ENCODE data around the gene NUMBL. TPM values are rescaled to one million over a fixed set of nuclear protein-coding genes. Genes with fewer than 3 reads are reported as not detected.

NUMBL gene
- total and polyA plus RNA-seq, 9 of the 15 experiments (the other 6 are each of a cell fraction or from before 2014, with no cell fraction given), result 0.39 to 38.6 (median 6.6) TPM

DNA sequence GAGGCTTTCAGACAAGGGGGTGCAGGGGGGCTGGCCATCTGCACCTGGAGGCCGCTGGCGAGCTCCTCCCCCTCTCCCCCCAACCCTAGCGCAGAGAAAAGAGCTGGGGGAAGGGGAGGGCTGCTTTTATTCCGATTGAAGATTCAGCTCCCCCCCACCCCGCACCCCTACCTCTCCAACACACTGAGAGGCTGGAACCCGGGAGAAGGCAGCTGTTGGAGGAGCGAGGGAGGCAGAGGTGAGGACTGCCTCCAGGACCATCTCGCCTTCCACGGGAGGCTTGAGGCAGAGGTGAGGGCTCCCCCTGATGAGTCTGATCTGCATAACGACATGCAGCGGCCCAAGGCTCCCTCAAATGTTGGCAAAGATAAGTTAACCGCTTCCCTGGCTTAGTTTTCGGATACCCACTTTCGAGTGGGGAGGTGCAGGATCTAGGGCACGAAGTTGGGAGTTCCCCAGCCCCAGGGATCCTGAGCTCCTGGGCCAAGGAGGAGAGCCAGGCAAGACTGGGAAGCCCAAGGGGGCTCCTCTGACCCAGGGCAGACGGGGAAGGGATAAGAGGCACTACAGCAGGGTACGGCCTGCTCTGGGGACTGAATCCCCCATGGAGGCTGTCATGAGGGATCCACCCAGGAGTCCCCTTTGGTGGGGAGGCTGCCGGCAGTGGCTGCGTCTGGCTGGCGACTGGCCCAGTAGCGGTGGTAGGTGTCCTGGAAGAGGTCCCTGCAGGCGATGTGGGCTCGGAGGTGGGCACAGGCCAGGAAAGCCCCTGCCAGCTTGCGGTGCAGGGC is 1.2 kb upstream of the NUMBL start:
- BruUV-seq (replicated peaks), result no TSS peak
- 55% methylated on average over 16 of the region's 24 CpGs for WGBS (ENCODE audit: insufficient coverage, low coverage, missing lambda C conversion rate)
- Histone ChIP-seq H3K9me3 (replicated peaks; ENCODE audit: control insufficient read depth, insufficient read depth, low read depth, low read length) (no peaks in the 10 kb centered on the region), H3K4me3 (peak overlapping the region; percentile 65), H3K79me2 (ENCODE audit: control insufficient read depth, insufficient read depth, low read length) (peaks cover 36% of the 10 kb centered on the region), H3K4me1 (replicated peaks in 1 of 2; ENCODE audit: control insufficient read depth in 2 of 2, insufficient read depth in 2 of 2, low read length in 2 of 2) (peaks cover 39 to 56% of the 10 kb centered on the region in 2 experiments), H3K27ac (ENCODE audit: extremely low read depth, low read depth, low read length) (peak overlapping the region; percentile 97), H3K9me1 (ENCODE audit: control insufficient read depth, insufficient read depth, low read length) (peaks cover 6% of the 10 kb centered on the region), H3K4me2 (ENCODE audit: insufficient read depth, low read length) (peak overlapping the region; percentile 78), H3K27me3 (ENCODE audit: control insufficient read depth in 2 of 2, insufficient read depth in 2 of 2, low read length in 2 of 2) (no peaks in the 10 kb centered on the region), H2AFZ (ENCODE audit: low read depth, low read length) (peak overlapping the region; percentile 99), H3K9ac (ENCODE audit: insufficient read depth in 1 of 2, low read depth in 2 of 2, low read length in 2 of 2) (peak overlapping the region; percentile 73 to 92), H4K20me1 (replicated peaks; ENCODE audit: control insufficient read depth, insufficient read depth, low read length) (0 out of 2 replicates have a peak, but pooled peaks cover 4% of the 10 kb centered on the region), H3K36me3 (ENCODE audit: control insufficient read depth, insufficient read depth, low read length) (peaks cover 25% of the 10 kb centered on the region; the same call in 2 of the 3 replicates)
- ATAC-seq (peak; percentile 9; the same call in 2 of the 3 replicates), DNase-seq (ENCODE audit: extremely low read depth in 1 of 4, low spot score in 3 of 4) (peak in 2 of 4 experiments; percentile 54 to 66), FAIRE-seq (peak; percentile 75)
- ChIA-PET POLR2A (interaction anchor here (0.6 to 1.8 kb wide), 5 partner anchors 8 to 112 kb away, joined by 3 to 6 read pairs (median 3); no protein-coding TSS in a partner anchor), CTCF (ENCODE audit: low intra/inter-chr PET ratio) (interaction anchor here (0.7 kb wide), 1 partner anchor 576 kb away, joined by 3 read pairs; no protein-coding TSS in a partner anchor)
- intact Hi-C loops (cut with micrococcal nuclease), result loop anchor here (2.0 kb wide), 1 partner anchor 25 kb away; no protein-coding TSS in a partner anchor
- in situ Hi-C loops (cut with MboI), result no loop called here
- no peak for TF ChIP-seq PHB2 (IDR thresholded peaks at IDR 0.05; ENCODE audit: low read depth)
- TF ChIP-seq, protein P1, sequence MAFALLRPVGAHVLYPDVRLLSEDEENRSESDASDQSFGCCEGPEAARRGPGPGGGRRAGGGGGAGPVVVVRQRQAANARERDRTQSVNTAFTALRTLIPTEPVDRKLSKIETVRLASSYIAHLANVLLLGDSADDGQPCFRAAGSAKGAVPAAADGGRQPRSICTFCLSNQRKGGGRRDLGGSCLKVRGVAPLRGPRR (CRISPR knock-in tag; IDR thresholded peaks at IDR 0.05), result no peak
- no peak for TF ChIP-seq KLF10 (CRISPR knock-in tag; IDR thresholded peaks at IDR 0.05)
- TF ChIP-seq DACH1 (IDR thresholded peaks at IDR 0.05; ENCODE audit: partially characterized antibody), result no peak
- TF ChIP-seq, protein P2, sequence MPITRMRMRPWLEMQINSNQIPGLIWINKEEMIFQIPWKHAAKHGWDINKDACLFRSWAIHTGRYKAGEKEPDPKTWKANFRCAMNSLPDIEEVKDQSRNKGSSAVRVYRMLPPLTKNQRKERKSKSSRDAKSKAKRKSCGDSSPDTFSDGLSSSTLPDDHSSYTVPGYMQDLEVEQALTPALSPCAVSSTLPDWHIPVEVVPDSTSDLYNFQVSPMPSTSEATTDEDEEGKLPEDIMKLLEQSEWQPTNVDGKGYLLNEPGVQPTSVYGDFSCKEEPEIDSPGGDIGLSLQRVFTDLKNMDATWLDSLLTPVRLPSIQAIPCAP (CRISPR knock-in tag; IDR thresholded peaks at IDR 0.05; ENCODE audit: borderline replicate concordance), result 0 out of 2 replicates have a peak, but pooled peaks have one; percentile 20
- no peak for TF ChIP-seq HMG20B (CRISPR knock-in tag; IDR thresholded peaks at IDR 0.05)
- no peak for TF ChIP-seq ZSCAN32 (CRISPR knock-in tag; IDR thresholded peaks at IDR 0.05)
- TF ChIP-seq PHB (CRISPR knock-in tag; IDR thresholded peaks at IDR 0.05), result no peak
- no peak for TF ChIP-seq PTBP1 (IDR thresholded peaks at IDR 0.05; ENCODE audit: low read depth, low read length)
- no peak for TF ChIP-seq KAT7 (CRISPR knock-in tag; IDR thresholded peaks at IDR 0.05; ENCODE audit: borderline replicate concordance)
- 0 out of 2 replicates have a peak, but pooled peaks have one; percentile 11 for TF ChIP-seq NR3C1 (CRISPR knock-in tag; IDR thresholded peaks at IDR 0.05)
- TF ChIP-seq, protein P3, sequence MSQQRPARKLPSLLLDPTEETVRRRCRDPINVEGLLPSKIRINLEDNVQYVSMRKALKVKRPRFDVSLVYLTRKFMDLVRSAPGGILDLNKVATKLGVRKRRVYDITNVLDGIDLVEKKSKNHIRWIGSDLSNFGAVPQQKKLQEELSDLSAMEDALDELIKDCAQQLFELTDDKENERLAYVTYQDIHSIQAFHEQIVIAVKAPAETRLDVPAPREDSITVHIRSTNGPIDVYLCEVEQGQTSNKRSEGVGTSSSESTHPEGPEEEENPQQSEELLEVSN (IDR thresholded peaks at IDR 0.05; ENCODE audit: borderline replicate concordance in 1 of 2, extremely low read depth in 1 of 2, insufficient read depth in 1 of 2, insufficient read length in 1 of 2, low read depth in 1 of 2, low read length in 1 of 2, poor library complexity in 1 of 2, severe bottlenecking in 1 of 2), result no peak
- TF ChIP-seq DDX20 (tag; IDR thresholded peaks at IDR 0.05; ENCODE audit: low read depth), result no peak
- no peak for TF ChIP-seq ZNF830 (CRISPR knock-in tag; IDR thresholded peaks at IDR 0.05)
- TF ChIP-seq GTF2F1 (IDR thresholded peaks at IDR 0.05; ENCODE audit: low read depth, low read length), result no peak
- TF ChIP-seq USF2 (CRISPR knock-in tag; IDR thresholded peaks at IDR 0.05), result no peak
- TF ChIP-seq ETV6 (IDR thresholded peaks at IDR 0.05; ENCODE audit: borderline replicate concordance in 1 of 2, low read depth in 2 of 2, low read length in 1 of 2), result no peak
- TF ChIP-seq ETV6 (CRISPR knock-in tag; IDR thresholded peaks at IDR 0.05; ENCODE audit: borderline replicate concordance), result no peak

All from K562 (cell line).